SU-DHL-6 (cell line): ENCODE results near the gene OR12D2.
"Not testable (repeated sequence)": the region's sequence is repeated elsewhere in the genome, so short reads cannot be mapped to it uniquely, and the experiment has no call there.

Experiments used
- H2AFZ ChIP-seq: fragments of 200-600 bp; sonication (generic); 2 replicates; pipeline ENCODE4 v1.6.1; 2014; ENCODE audit warnings: low read depth, mild to moderate bottlenecking, moderate library complexity, mixed read lengths, antibody characterized with exemption, low read length; ENCODE audit not compliant: severe bottlenecking
- H3F3A ChIP-seq: fragments of 200-600 bp; shearing (Covaris generic); 2 replicates; pipeline ENCODE4 v1.6.0; 2016; ENCODE audit warnings: antibody characterized with exemption, mild to moderate bottlenecking; ENCODE audit not compliant: insufficient read depth
- H3K27ac ChIP-seq: fragments of 200-600 bp; sonication (generic); 2 replicates; pipeline ENCODE4 v1.5.1; 2016; ENCODE audit warnings: low read depth, mild to moderate bottlenecking, low read length, moderate library complexity, mixed read lengths
- H3K27me3 ChIP-seq: fragments of 200-600 bp; sonication (generic), shearing (Covaris generic); 2 replicates; pipeline ENCODE4 v1.6.0; 2014; ENCODE audit warnings: mild to moderate bottlenecking, low read length
- H3K36me3 ChIP-seq: fragments of 200-600 bp; sonication (generic); 2 replicates; pipeline ENCODE4 v1.6.1; 2014; ENCODE audit warnings: mild to moderate bottlenecking, low read length, mixed read lengths
- H3K4me2 ChIP-seq: fragments of 300-600, 200-600 bp; shearing (Covaris generic), sonication (generic); 2 replicates; pipeline ENCODE4 v1.6.0; 2014; ENCODE audit warnings: low read length, low read depth, mild to moderate bottlenecking; ENCODE audit not compliant: poor library complexity, severe bottlenecking
- H3K4me3 ChIP-seq: fragments of 200-600 bp; sonication (generic); 2 replicates; pipeline ENCODE4 v1.5.1; 2014; ENCODE audit warnings: antibody characterized with exemption, low read length, mild to moderate bottlenecking, mixed read lengths; ENCODE audit not compliant: insufficient read depth, poor library complexity, severe bottlenecking
- H3K79me2 ChIP-seq: fragments of 200-600 bp; sonication (generic); 2 replicates; pipeline ENCODE4 v1.6.1; 2014; ENCODE audit warnings: mild to moderate bottlenecking, low read length, moderate library complexity; ENCODE audit not compliant: insufficient read depth
- H3K9ac ChIP-seq: fragments of 200-600 bp; sonication (generic); 2 replicates; pipeline ENCODE4 v1.7.0; 2014; ENCODE audit warnings: mild to moderate bottlenecking, low read length
- H3K9me2 ChIP-seq: fragments of 200-600 bp; sonication (generic); replicated peaks from 2 replicates; pipeline ENCODE4 v1.6.1; 2014; ENCODE audit warnings: low read length; ENCODE audit not compliant: insufficient read depth
- H3K9me3 ChIP-seq: fragments of 200-600 bp; sonication (generic); 2 replicates; pipeline ENCODE4 v1.6.1; 2014; ENCODE audit warnings: low read length, mixed read lengths; ENCODE audit not compliant: insufficient read depth
- H4K20me1 ChIP-seq: fragments of 200-600 bp; sonication (generic); 2 replicates; pipeline ENCODE4 v1.6.1; 2014; ENCODE audit warnings: low read depth, mild to moderate bottlenecking, antibody characterized with exemption, low read length, moderate library complexity, mixed read lengths
- CTCF ChIP-seq: fragments of 200-600 bp; sonication (generic); IDR thresholded peaks from one replicate; pipeline ENCODE4 v1.5.1; 2017; ENCODE audit warnings: antibody characterized with exemption, mild to moderate bottlenecking, low read length, moderate library complexity; ENCODE audit not compliant: insufficient read depth, poor library complexity, severe bottlenecking
- EZH2phosphoT487 ChIP-seq: fragments of 200-600 bp; sonication (generic), shearing (Covaris generic); conservative IDR thresholded peaks from 2 replicates; pipeline ENCODE4 v1.6.1; 2018; ENCODE audit warnings: mild to moderate bottlenecking, antibody characterized with exemption, low read length, moderate library complexity, mixed read lengths

OR12D2 gene

GRCh38 chr6:29424575-29424974 lies 29.1 kb downstream of the OR12D2 start:
- H3K36me3 ChIP-seq, result no peaks in the 10 kb centered on the region
- H3K9ac ChIP-seq, result no peak overlapping the region
- 0 out of 2 replicates have a peak, but pooled peaks cover 3% of the 10 kb centered on the region for H3K27me3 ChIP-seq
- TF ChIP-seq EZH2phosphoT487 (no peak), CTCF (no peak)
- no peaks in the 10 kb centered on the region for H3K9me2 ChIP-seq
- H3K4me3 ChIP-seq, result no peak overlapping the region
- H3K4me2 ChIP-seq, result no peak overlapping the region
- H2AFZ ChIP-seq, result no peak overlapping the region
- H3K9me3 ChIP-seq, result no peaks in the 10 kb centered on the region
- H3K27ac ChIP-seq, result no peak overlapping the region
- H3K79me2 ChIP-seq, result no peaks in the 10 kb centered on the region
- H3F3A ChIP-seq, result no peaks in the 10 kb centered on the region
- no peaks in the 10 kb centered on the region; the same call in 1 of the 2 replicates for H4K20me1 ChIP-seq

- no peak for TF ChIP-seq EZH2phosphoT487
- no peak for TF ChIP-seq CTCF
- Histone ChIP-seq H2AFZ (no peak overlapping the region), H3F3A (no peaks in the 10 kb centered on the region), H3K4me3 (no peak overlapping the region), H3K27me3 (0 out of 2 replicates have a peak, but pooled peaks cover 3% of the 10 kb centered on the region), H3K4me2 (no peak overlapping the region), H4K20me1 (no peaks in the 10 kb centered on the region; the same call in 1 of the 2 replicates), H3K27ac (no peak overlapping the region), H3K9me3 (no peaks in the 10 kb centered on the region), H3K36me3 (no peaks in the 10 kb centered on the region), H3K79me2 (no peaks in the 10 kb centered on the region), H3K9me2 (no peaks in the 10 kb centered on the region), H3K9ac (no peak overlapping the region)
These were observed 29.6 kb downstream of the OR12D2 start for GRCh38 chr6:29425075-29425474.

GRCh38 chr6:29426654-29427053 lies 31.2 kb downstream of the OR12D2 start:
- no peaks in the 10 kb centered on the region for H3F3A ChIP-seq
- 0 out of 2 replicates have a peak, but pooled peaks cover 3% of the 10 kb centered on the region for H3K27me3 ChIP-seq
- no peaks in the 10 kb centered on the region for H3K9me3 ChIP-seq
- TF ChIP-seq CTCF (no peak), EZH2phosphoT487 (no peak)
- H2AFZ ChIP-seq, result no peak overlapping the region
- H4K20me1 ChIP-seq, result no peaks in the 10 kb centered on the region; the same call in 1 of the 2 replicates
- H3K4me2 ChIP-seq, result no peak overlapping the region
- no peaks in the 10 kb centered on the region for H3K79me2 ChIP-seq
- no peak overlapping the region for H3K27ac ChIP-seq
- no peaks in the 10 kb centered on the region for H3K9me2 ChIP-seq
- H3K36me3 ChIP-seq, result no peaks in the 10 kb centered on the region
- no peak overlapping the region for H3K9ac ChIP-seq
- no peak overlapping the region for H3K4me3 ChIP-seq

GRCh38 chr6:29436730-29437129 lies 41.3 kb downstream of the OR12D2 start:
- H4K20me1 ChIP-seq, H3K9me2 ChIP-seq, H3K27ac ChIP-seq, H3K36me3 ChIP-seq, H3K9ac ChIP-seq, H3K27me3 ChIP-seq, H2AFZ ChIP-seq, H3K4me2 ChIP-seq, H3K79me2 ChIP-seq, H3F3A ChIP-seq, H3K4me3 ChIP-seq, H3K9me3 ChIP-seq: not testable (repeated sequence)
